ENCODE data around the gene CXCL5. TPM values are rescaled to one million over a fixed set of nuclear protein-coding genes. Genes with fewer than 3 reads are reported as not detected.
A peak's percentile ranks its signal among the peaks of the same experiment; 100 is the strongest.

Gene CXCL5
- total and polyA plus RNA-seq, 2 experiments from 2014 or later: 7.5 to 7.6 TPM

GRCh38 chr4:74038425-74039314 lies 40.2 kb upstream of the CXCL5 start, which contains the start of gene CXCL3:
CXCL3 (minus strand) TSS chr4:74038689; CDS start chr4:74038611, 78 bp downstream.
- H3K36me3 ChIP-seq (ENCODE audit: insufficient read depth): no peaks in the 10 kb centered on the region
- TF ChIP-seq, protein P1, sequence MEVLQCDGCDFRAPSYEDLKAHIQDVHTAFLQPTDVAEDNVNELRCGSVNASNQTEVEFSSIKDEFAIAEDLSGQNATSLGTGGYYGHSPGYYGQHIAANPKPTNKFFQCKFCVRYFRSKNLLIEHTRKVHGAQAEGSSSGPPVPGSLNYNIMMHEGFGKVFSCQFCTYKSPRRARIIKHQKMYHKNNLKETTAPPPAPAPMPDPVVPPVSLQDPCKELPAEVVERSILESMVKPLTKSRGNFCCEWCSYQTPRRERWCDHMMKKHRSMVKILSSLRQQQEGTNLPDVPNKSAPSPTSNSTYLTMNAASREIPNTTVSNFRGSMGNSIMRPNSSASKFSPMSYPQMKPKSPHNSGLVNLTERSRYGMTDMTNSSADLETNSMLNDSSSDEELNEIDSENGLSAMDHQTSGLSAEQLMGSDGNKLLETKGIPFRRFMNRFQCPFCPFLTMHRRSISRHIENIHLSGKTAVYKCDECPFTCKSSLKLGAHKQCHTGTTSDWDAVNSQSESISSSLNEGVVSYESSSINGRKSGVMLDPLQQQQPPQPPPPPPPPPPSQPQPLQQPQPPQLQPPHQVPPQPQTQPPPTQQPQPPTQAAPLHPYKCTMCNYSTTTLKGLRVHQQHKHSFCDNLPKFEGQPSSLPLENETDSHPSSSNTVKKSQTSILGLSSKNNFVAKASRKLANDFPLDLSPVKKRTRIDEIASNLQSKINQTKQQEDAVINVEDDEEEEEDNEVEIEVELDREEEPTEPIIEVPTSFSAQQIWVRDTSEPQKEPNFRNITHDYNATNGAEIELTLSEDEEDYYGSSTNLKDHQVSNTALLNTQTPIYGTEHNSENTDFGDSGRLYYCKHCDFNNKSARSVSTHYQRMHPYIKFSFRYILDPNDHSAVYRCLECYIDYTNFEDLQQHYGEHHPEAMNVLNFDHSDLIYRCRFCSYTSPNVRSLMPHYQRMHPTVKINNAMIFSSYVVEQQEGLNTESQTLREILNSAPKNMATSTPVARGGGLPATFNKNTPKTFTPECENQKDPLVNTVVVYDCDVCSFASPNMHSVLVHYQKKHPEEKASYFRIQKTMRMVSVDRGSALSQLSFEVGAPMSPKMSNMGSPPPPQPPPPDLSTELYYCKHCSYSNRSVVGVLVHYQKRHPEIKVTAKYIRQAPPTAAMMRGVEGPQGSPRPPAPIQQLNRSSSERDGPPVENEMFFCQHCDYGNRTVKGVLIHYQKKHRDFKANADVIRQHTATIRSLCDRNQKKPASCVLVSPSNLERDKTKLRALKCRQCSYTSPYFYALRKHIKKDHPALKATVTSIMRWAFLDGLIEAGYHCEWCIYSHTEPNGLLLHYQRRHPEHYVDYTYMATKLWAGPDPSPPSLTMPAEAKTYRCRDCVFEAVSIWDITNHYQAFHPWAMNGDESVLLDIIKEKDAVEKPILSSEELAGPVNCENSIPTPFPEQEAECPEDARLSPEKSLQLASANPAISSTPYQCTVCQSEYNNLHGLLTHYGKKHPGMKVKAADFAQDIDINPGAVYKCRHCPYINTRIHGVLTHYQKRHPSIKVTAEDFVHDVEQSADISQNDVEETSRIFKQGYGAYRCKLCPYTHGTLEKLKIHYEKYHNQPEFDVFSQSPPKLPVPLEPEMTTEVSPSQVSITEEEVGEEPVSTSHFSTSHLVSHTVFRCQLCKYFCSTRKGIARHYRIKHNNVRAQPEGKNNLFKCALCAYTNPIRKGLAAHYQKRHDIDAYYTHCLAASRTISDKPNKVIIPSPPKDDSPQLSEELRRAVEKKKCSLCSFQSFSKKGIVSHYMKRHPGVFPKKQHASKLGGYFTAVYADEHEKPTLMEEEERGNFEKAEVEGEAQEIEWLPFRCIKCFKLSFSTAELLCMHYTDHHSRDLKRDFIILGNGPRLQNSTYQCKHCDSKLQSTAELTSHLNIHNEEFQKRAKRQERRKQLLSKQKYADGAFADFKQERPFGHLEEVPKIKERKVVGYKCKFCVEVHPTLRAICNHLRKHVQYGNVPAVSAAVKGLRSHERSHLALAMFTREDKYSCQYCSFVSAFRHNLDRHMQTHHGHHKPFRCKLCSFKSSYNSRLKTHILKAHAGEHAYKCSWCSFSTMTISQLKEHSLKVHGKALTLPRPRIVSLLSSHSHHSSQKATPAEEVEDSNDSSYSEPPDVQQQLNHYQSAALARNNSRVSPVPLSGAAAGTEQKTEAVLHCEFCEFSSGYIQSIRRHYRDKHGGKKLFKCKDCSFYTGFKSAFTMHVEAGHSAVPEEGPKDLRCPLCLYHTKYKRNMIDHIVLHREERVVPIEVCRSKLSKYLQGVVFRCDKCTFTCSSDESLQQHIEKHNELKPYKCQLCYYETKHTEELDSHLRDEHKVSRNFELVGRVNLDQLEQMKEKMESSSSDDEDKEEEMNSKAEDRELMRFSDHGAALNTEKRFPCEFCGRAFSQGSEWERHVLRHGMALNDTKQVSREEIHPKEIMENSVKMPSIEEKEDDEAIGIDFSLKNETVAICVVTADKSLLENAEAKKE (CRISPR knock-in tag; IDR thresholded peaks at IDR 0.05): no peak
- TF ChIP-seq ZNF331 (CRISPR knock-in tag; IDR thresholded peaks at IDR 0.05; ENCODE audit: low read depth) (no peak), CTCF (conservative IDR thresholded peaks at IDR 0.05; ENCODE audit: low read depth in 2 of 2) (peak; percentile 24 to 40; a peak in 3 of 4 replicates), EZH2phosphoT487 (IDR thresholded peaks at IDR 0.05; ENCODE audit: unreplicated experiment) (no peak), POLR2AphosphoS5 (IDR thresholded peaks at IDR 0.05; ENCODE audit: low read depth) (peak; percentile 65), ZNF114 (CRISPR knock-in tag; IDR thresholded peaks at IDR 0.05) (no peak), JUNB (IDR thresholded peaks at IDR 0.05; ENCODE audit: unreplicated experiment) (no peak)
- no peaks in the 10 kb centered on the region for H3F3A ChIP-seq (replicated peaks; ENCODE audit: low read depth)
- H3K4me3 ChIP-seq: peak within 1 kb of the TSS; percentile 76
- ATAC-seq (peak; percentile 87), DNase-seq (ENCODE audit: low spot score) (peak; percentile 87)
- peak within 1 kb of the TSS; percentile 89 for H2AFZ ChIP-seq
- no peaks in the 10 kb centered on the region for H4K20me1 ChIP-seq (replicated peaks; ENCODE audit: insufficient read depth)
- no peaks in the 10 kb centered on the region for H3K9me2 ChIP-seq (ENCODE audit: insufficient read depth)
- no peaks in the 10 kb centered on the region for H3K79me2 ChIP-seq (replicated peaks; ENCODE audit: insufficient read depth)
- no peaks in the 10 kb centered on the region for H3K27me3 ChIP-seq (ENCODE audit: insufficient read depth)
- peaks cover 47% of the 10 kb centered on the region for H3K4me1 Mint-ChIP-seq
- H3K36me3 Mint-ChIP-seq (ENCODE audit: low read depth): no peaks in the 10 kb centered on the region; the same call in 1 of the 3 replicates
- H3K27ac Mint-ChIP-seq: peak within 1 kb of the TSS; percentile 88
- peaks cover 32% of the 10 kb centered on the region for H3K4me1 ChIP-seq (ENCODE audit: insufficient read depth)
- peak within 1 kb of the TSS; percentile 77 for H3K4me2 ChIP-seq
- peaks cover 2% of the 10 kb centered on the region for H3K27me3 Mint-ChIP-seq (ENCODE audit: insufficient read depth, low read depth, poor library complexity)
- H3K27ac ChIP-seq (ENCODE audit: low read depth): no peak within 1 kb of the TSS
- H3K4me3 Mint-ChIP-seq: peak within 1 kb of the TSS; percentile 90
- H3K9me3 Mint-ChIP-seq: no peaks in the 10 kb centered on the region
